ENCODE results near the gene CATSPER1. TPM values are rescaled to one million over a fixed set of nuclear protein-coding genes. Genes with fewer than 3 reads are reported as not detected.
"Not testable (repeated sequence)": the region's sequence is repeated elsewhere in the genome, so short reads cannot be mapped to it uniquely, and the experiment has no call there.

CATSPER1 gene
- total RNA-seq, 1 donor from 2014 or later, result not detected

GRCh38 chr11:66020618-66021357 is 5.5 kb downstream of the CATSPER1 start:
- DNase-seq, result no peak

DNA sequence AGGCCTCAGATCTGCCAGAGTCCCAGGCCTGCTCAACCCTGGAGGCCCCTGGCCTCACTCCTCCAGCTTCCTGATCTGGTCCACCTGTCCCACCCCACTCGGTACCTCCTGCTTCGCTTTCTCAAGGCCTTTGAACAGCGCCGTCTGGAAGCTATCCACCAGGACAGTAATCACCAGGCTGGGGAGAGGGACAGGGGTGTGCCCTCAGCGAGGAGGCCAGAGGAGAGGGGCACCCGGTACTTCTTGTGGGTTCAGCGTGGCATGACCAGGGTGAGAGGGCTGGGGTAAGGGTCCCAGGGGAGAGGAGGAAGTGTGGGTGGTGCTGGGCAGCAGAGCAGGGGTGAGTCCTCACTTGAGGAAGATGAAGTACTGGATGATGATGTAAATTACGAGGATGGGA is 6.1 kb downstream of the CATSPER1 start:
- no peak for DNase-seq

DNA sequence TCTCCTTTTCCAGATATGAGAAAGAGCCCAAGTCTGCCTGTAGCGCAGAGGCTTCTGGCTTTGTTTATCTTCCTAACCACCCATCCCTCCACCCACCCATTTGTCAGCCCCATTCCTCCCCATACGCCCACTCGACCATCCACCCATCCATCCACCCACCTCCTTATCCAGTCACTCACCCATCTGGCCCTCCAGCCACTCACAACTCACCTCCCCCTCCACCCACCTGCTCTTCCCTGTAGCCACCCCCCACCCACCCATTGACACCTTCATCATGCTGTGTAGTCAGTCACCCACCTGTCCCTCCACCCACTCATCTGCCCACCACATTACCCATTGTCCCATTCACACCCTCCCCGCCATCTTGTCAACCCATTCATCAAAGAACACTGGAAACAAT is 9.0 kb downstream of the CATSPER1 start:
- no peak for DNase-seq

- no peak for DNase-seq
Measured at GRCh38 chr11:66016793-66017177, 9.5 kb downstream of the CATSPER1 start.

DNA sequence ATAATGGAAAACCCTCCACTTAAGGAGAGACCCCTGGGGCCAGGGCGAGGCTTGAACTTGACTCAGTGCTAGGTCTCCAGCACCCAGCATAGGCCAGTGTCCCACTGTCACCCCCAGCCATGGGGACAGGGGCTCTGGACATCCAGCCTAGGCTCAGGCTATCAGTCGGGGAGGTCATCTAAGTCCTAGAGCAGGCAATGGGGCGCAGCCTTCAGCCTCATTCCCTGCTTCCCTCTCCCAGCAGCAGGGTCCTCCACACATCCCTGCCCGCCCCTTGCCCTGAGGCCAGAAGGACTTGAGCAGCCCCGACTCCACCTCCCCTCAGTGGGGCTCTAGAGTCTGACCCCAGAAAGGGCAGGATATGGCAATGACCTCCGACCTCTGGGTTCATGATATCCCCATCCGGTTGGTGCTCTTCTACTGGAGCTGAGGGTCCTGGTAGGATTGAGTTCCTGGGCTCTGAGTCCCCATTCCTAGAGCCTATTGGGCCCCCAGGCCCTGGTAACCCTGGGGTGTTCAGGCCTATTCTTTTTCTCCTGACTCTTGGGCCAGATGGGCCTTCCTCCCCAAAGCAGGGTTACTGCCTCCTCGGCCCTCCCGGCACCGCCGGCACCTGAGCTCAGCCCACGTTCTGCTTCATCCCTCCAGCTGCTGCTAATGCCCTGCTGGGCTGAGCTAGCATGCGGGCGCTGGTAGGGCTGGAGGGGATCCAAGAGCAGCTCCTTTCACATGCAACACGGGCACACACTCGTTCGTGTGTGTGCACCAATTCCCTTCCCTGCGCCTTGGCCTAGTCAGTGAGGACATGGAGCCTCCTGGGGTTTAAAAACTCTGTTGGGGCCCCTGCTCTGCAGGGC is 10.1 kb downstream of the CATSPER1 start:
- no peak for DNase-seq

- no peak for DNase-seq
Measured at GRCh38 chr11:66015454-66015881, 10.8 kb downstream of the CATSPER1 start.

DNA sequence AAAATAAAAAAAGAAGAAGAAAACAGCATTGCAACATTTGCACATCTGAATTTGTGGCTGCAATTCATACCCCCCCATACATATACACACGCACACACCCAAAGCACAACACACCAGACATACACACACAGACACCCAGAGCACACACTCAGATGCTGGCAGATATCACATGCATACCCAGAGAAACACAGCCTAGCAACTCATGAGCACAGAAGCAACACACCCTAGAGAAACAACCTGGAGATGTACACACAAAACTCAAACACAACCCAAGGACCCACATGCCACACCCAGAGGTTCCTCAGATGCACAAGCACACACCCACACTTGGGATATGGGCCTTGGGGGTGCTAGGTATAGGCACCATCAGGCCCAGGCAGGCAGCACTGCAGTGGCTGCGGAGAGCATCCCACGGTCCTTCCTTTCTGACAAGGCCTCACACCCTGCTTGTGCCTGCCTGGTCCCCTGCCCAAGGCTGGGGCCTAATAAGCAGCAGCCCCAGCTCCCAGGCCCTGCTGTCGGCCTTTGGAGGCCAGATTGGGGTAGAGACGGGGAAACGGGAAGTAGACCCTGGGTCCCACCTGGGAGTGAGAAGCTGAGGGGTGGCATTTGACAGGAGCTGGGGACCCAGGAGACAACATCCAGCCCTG is 11.3 kb downstream of the CATSPER1 start:
- no peak for DNase-seq

- no peak for DNase-seq
Measured at GRCh38 chr11:66013762-66014100, 12.5 kb downstream of the CATSPER1 start.

GRCh38 chr11:66012946-66013761 is 13.1 kb downstream of the CATSPER1 start:
- DNase-seq, result no peak

GRCh38 chr11:66012371-66012945 is 13.8 kb downstream of the CATSPER1 start:
- no peak for DNase-seq

- DNase-seq, result no peak
Measured at GRCh38 chr11:66011785-66012303, 14.4 kb downstream of the CATSPER1 start, which contains the start of gene CST6. CST6 (plus strand) TSS chr11:66012008; CDS start chr11:66012045, 37 bp downstream.

- DNase-seq, result no peak
Measured at GRCh38 chr11:66011239-66011784, 15.0 kb downstream of the CATSPER1 start.

DNA sequence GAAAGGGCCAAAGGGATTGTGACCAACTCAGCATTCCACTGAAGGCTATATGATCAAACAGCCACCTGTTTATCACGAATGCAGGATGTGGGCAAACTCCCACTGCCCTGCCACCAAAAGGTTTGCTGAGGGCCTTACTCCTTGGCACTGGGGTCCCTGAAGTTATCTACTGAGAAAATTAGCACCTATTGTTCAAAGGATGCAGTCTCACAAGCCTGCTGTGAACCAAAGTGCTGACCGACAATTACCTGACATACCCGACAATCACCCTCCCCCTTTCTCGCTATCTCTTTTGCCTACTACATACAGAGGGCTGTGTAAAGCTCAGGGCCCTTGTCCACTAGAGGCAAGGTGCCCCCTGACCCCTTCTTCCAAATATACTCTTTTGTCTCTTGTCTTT is 16.2 kb downstream of the CATSPER1 start:
- not testable (repeated sequence) for DNase-seq

DNA sequence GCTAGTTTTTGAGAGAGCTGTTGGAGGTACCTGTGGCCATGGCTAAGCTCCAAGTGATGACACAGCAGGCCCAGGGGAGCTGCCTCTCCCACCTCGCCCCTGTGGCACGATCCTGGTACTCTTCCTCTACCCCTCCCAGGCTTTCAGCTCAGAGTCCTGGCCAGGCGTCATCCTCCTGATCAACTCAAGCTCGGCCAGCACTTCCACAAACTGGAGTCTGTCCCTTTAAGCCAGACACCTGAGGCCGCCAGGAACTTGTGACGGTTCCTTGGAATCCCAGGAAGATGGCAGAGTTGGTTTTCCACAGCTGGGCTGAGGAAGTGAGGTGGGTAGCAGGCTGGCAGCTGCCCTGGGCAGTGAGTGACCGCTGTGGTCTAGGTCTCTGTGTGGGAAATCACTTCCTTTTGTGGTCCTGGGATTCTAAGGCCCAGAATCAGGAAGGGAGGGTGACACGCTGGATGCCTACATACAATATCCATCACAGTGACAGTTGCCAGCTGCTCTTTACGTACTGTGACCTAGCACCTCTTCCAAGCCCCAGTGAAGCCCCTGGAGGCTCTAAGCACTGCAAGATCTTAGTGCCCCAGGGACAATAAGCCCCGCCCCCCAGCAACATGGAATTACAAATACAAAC is 17.7 kb downstream of the CATSPER1 start:
- DNase-seq, result no peak

DNA sequence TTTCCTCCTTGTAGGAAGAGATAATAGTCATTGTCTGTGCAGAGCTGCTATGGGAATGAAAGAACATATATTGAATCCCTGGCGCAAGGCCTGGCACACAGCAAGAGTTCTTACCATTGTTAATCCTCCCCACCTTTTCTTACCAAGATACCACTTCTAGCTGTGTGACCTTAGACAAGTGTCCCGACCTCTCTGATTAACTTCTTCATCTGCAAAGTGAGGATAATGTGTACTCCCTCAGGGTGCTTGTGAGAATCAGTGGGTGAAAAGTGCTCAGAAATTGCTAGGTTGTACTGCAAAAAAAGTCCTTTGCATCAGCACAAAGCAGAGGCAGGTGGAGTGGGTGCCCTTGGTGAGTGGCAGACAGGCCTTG is 18.2 kb downstream of the CATSPER1 start:
- no peak for DNase-seq

DNA sequence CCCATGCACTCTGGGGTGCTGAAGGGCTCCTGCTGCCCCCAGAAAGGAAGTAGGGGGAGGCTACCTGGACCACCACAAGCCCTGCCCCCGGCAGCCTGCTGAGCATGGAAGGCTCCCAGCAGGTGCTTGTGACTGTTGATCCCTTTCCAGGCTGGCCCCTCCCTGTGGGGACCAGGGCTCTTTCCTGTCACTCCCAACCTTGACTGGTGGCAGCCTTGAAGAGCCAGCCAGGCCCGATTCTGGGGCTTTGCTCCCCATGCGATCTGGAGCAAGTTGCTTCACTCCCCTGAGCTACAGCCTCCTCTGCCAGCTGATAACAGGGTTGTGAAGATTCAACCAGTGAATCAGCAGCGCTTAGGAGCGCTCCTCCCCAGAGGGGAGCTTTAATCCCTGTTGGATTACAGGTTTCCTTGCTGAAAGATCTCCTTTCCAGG is 19.1 kb downstream of the CATSPER1 start:
- DNase-seq, result no peak

DNA sequence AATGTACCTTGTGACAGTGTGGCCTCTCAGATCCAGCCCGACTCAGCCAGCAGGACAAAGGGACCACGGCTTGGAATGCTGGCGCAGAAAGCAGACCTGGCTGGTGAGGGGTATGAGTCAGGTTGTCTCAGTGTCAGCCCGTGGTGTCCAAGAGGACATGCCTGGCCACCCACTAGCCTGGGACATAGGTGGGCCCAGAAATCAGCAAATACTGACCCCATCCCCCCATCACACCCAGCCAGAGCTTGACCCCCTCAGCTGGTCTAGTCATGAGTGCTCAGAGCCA is 19.4 kb downstream of the CATSPER1 start:
- no peak for DNase-seq

DNA sequence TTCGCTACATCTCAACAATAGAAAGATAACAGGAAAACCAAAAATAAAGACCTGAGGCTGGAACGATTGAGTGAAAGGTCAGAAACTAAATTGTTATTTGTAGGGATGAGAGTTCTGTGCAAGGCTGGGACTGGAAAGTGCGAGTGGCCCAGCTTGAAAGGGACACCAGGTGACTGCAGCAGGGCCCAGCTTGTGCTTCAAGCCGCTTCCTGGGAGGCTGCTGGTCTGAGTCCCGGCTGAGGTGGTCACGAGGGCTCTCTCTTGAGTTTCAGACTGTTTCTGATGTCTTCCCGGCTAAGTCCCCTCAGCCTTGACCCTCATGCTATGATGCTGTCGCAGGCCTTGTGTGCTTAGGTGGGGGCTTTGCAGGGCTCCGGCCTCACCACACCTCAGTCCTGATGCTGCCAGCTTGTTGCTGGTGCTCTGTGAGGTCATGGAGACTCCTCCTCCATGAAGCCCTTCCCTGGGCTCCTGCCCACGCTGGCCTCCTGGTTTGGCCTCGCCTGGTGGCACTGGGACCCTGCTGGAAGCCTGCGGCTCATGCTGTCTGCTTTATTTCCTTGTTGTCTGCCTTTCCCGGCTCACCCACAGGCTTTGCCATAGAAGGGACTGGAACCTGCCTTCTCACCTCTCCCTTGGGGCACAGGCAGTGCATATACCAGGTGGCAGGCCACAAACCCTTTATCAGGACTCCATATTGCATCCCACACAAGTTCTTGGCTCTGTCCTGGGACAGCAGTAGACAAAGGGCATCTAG is 20.0 kb downstream of the CATSPER1 start:
- no peak for DNase-seq

DNA sequence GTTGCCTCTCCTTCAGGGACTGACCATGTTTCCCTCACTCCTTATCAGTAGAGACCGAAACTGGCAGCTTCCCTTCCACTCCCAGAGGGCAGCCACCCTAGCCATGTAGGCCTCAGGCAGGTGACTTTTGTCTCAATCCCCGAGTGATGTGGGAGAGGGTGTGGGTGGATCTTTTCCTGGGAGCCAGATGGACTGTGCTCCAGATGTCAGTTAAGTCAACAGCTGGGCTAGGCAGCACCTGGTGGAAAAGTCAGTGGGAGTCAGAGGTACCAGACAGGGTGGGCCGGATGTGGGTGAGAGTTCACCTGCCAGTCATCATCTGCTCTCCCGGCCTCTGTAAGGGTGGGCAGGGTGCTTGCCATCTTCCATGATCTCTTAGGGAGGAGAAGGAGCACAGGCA is 22.1 kb downstream of the CATSPER1 start:
- DNase-seq, result no peak

DNA sequence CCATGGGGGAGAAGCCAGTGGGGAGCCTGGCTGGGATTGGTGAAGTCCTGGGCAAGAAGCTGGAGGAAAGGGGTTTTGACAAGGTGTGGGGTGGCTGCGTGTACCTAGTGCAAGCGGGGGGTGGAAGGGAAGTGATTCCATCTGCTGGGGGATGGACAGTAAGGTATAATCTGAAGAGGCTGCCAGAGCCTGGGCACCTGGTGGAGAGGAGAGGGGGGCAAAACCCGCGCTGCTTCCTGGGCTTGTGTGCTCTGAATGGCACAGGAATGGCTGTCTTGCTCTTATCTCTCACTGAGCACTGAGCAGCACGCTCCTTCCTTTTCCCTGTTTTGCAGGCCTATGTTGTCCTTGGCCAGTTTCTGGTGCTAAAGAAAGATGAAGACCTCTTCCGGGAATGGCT is 23.0 kb downstream of the CATSPER1 start:
- DNase-seq, result no peak
